Right lobe of liver (tissue), 4 donors: ENCODE data around the gene PTPRD.

Experiments
- CTCF ChIP-seq, 4 donors: fragments of 200-600 bp in 3 of 4; fragments of 450-650 bp in 1 of 4; IDR thresholded peaks; one replicate each; pipeline versions ENCODE4 v1.5.1 to v1.8.0; 2016 to 2022; ENCODE audit warnings: antibody characterized with exemption in 4 of 4, mild to moderate bottlenecking in 2 of 4
- POLR2A ChIP-seq: fragments of 450-650 bp; IDR thresholded peaks from one replicate; pipeline ENCODE4 v1.6.1; 2017; ENCODE audit warnings: antibody characterized with exemption, mild to moderate bottlenecking
- donor health status: DM: no; HTN: no; CAD: no.
- donor health status: DM: no; HTN: no; CAD: no.
- donor health status: DM: no; HTN: yes; CAD: no.

- TF ChIP-seq CTCF (IDR thresholded peaks at IDR 0.05): no peak
- no peak for TF ChIP-seq POLR2A
Measured at GRCh38 chr9:8907868-8908267, 1704.9 kb downstream of the PTPRD start.
